ENCODE results near the gene SLFN12.

The SLFN12 gene

DNA sequence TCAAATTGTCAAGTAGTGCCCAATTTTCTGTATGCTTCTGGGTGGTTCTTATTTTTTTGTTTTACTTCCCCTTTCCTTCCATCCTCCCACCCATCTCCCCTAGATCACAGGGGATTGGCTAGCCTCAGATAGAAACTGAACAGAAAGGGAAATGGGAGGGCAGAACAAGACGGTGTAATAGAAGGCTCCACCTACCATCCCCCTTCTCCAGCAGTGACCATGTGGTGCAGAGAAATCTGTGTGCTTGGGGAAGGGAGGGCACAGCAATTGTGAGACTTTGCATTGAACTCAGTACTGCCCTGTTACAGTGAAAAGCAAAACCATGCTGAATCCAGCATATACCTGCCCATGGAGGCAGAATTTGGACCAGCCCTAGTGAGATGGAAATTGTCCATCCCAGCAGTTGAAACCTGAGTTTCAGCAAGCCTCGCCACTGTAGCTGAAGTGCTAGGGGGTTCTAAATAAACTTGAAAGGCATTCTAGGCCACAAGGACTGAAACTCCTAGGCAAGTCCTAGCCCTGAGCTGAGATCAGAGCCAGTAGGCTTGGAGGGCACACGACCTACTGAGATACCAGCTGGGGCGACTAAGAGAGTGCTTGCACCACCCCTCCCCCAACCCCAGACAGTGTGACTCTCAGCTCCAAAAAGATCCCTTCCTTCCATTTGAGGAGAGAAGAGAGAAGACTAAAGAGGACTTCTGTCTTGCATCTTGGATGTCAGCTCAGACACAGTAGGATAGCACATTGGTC lies 64.0 kb downstream of the SLFN12 start:
- H3K27ac ChIP-seq = no peak overlapping the region

DNA sequence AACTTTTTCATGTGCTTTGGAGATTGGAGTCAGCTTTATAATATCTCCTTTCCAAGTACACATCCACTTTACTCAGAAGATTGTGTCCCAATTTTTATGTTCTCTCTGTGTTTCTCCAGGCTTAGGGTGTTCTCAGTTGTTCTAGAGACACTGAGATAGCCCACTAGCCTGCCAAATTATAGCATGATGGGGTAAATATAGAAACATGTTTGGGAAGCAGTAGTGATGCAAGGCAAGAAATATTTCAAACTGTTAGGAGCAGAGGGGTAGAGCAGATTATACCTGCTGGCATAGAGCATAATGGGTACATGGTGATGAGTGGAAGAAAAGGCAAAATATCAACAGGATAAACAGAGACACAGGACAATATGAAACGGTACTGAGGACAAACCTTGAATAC lies 71.3 kb downstream of the SLFN12 start:
- no peak overlapping the region for H3K27ac ChIP-seq
- H2AFZ ChIP-seq = no peak overlapping the region
- no peaks in the 10 kb centered on the region for H3K79me2 ChIP-seq
- H3K4me2 ChIP-seq (ENCODE audit: low read length) = no peak overlapping the region
- no peak overlapping the region for H3K9ac ChIP-seq
- H3K4me1 ChIP-seq = no peaks in the 10 kb centered on the region
- TF ChIP-seq, protein P1, sequence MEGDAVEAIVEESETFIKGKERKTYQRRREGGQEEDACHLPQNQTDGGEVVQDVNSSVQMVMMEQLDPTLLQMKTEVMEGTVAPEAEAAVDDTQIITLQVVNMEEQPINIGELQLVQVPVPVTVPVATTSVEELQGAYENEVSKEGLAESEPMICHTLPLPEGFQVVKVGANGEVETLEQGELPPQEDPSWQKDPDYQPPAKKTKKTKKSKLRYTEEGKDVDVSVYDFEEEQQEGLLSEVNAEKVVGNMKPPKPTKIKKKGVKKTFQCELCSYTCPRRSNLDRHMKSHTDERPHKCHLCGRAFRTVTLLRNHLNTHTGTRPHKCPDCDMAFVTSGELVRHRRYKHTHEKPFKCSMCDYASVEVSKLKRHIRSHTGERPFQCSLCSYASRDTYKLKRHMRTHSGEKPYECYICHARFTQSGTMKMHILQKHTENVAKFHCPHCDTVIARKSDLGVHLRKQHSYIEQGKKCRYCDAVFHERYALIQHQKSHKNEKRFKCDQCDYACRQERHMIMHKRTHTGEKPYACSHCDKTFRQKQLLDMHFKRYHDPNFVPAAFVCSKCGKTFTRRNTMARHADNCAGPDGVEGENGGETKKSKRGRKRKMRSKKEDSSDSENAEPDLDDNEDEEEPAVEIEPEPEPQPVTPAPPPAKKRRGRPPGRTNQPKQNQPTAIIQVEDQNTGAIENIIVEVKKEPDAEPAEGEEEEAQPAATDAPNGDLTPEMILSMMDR (IDR thresholded peaks at IDR 0.05) = no peak
- no peaks in the 10 kb centered on the region for H3K36me3 ChIP-seq (ENCODE audit: control insufficient read depth, insufficient read depth, low read length)
- H3K9me3 ChIP-seq (ENCODE audit: control insufficient read depth, low read length) = no peaks in the 10 kb centered on the region
- H3K27me3 ChIP-seq (ENCODE audit: control insufficient read depth, insufficient read depth, low read length) = no peaks in the 10 kb centered on the region
- no peak overlapping the region for H3K4me3 ChIP-seq (ENCODE audit: low read depth, low read length)

More for the DNA sequence above, 64.0 kb downstream of the SLFN12 start:
- no peaks in the 10 kb centered on the region for H3K27me3 ChIP-seq (ENCODE audit: control insufficient read depth, insufficient read depth, low read length)
- H3K9me3 ChIP-seq (ENCODE audit: control insufficient read depth, low read length) = no peaks in the 10 kb centered on the region
- H2AFZ ChIP-seq = no peak overlapping the region
- TF ChIP-seq, protein P1 (IDR thresholded peaks at IDR 0.05) = no peak
- no peaks in the 10 kb centered on the region for H3K79me2 ChIP-seq
- no peak overlapping the region for H3K9ac ChIP-seq
- no peaks in the 10 kb centered on the region for H3K4me1 ChIP-seq
- no peak overlapping the region for H3K4me2 ChIP-seq (ENCODE audit: low read length)
- no peak overlapping the region for H3K4me3 ChIP-seq (ENCODE audit: low read depth, low read length)
- no peaks in the 10 kb centered on the region for H3K36me3 ChIP-seq (ENCODE audit: control insufficient read depth, insufficient read depth, low read length)

Data from parathyroid adenoma (tissue), 2 donors.